Smooth muscle cell (in vitro differentiated cells): ENCODE data around the gene SNRNP35. TPM values are rescaled to one million over a fixed set of nuclear protein-coding genes. Genes with fewer than 3 reads are reported as not detected.

ENCODE experiments used
- DNase-seq: peaks from one replicate; lab custom pipeline; 2025; ENCODE audit not compliant: unreplicated experiment; lab: John Stamatoyannopoulos, UW
- H2AFZ ChIP-seq: fragments of 200-600 bp; sonication (generic); 2 replicates; pipeline ENCODE4 v1.6.0; 2016; ENCODE audit warnings: antibody characterized with exemption, low read depth, mild to moderate bottlenecking
- H3F3A ChIP-seq: fragments of 200-600 bp; sonication (generic); 2 replicates; pipeline ENCODE4 v1.6.0; 2017; ENCODE audit warnings: antibody characterized with exemption, low read depth
- H3K27ac ChIP-seq: fragments of 200-600 bp; sonication (generic); 2 replicates; pipeline ENCODE4 v1.5.1; 2016; ENCODE audit warnings: low read depth, mild to moderate bottlenecking
- H3K27me3 ChIP-seq: fragments of 200-600 bp; sonication (generic); 2 replicates; pipeline ENCODE4 v1.6.1; 2016; ENCODE audit warnings: low read depth, mild to moderate bottlenecking
- H3K36me3 ChIP-seq: fragments of 200-600 bp; sonication (generic); 2 replicates; pipeline ENCODE4 v1.5.1; 2016; ENCODE audit warnings: low read depth
- H3K4me1 ChIP-seq: fragments of 200-600 bp; sonication (generic); 2 replicates; pipeline ENCODE4 v1.5.1; 2016; ENCODE audit warnings: low read depth
- H3K4me2 ChIP-seq: fragments of 200-600 bp; sonication (generic); 2 replicates; pipeline ENCODE4 v1.6.0; 2016; ENCODE audit warnings: mild to moderate bottlenecking
- H3K4me3 ChIP-seq: fragments of 200-600 bp; sonication (generic); 2 replicates; pipeline ENCODE4 v1.5.1; 2016; ENCODE audit warnings: mild to moderate bottlenecking
- H3K79me2 ChIP-seq: fragments of 200-600 bp; sonication (generic); 2 replicates; pipeline ENCODE4 v1.6.0; 2016; ENCODE audit warnings: low read depth, mild to moderate bottlenecking
- H3K9ac ChIP-seq: fragments of 200-600 bp; sonication (generic); 2 replicates; pipeline ENCODE4 v1.6.0; 2016; ENCODE audit warnings: low read depth
- H3K9me3 ChIP-seq: fragments of 200-600 bp; sonication (generic); replicated peaks from 2 replicates; pipeline ENCODE4 v1.5.1; 2016; ENCODE audit warnings: low read depth
- H4K20me1 ChIP-seq: fragments of 200-600 bp; sonication (generic); 2 replicates; pipeline ENCODE4 v1.6.0; 2016; ENCODE audit warnings: low read depth
- CTCF ChIP-seq: fragments of 200-600 bp; sonication (generic); IDR thresholded peaks from 2 replicates; pipeline ENCODE4 v1.5.1; 2017; ENCODE audit warnings: borderline replicate concordance, mild to moderate bottlenecking, antibody characterized with exemption; ENCODE audit not compliant: insufficient read depth, poor library complexity, severe bottlenecking
- WGBS: methylation state at CpG from one replicate; pipeline ENCODE4 v1.1.7; 2016; ENCODE audit warnings: low lambda C conversion rate; 5-methylcytosine and 5-hydroxymethylcytosine counted together
- polyA plus RNA-seq: library from polyadenylated mRNA; unstranded; fragments of >200 nt; fragmentation: Nextera tagmentation; extraction: Ambion mirVana; gene quantifications from 2 replicates; pipeline ENCODE4 v1.2.1, GENCODE V29; 2016
- total RNA-seq: library from RNA; depleted of rRNA; stranded (reverse); fragments of >200 nt; gene quantifications from 2 replicates; pipeline ENCODE4 v1.2.3, GENCODE V29; 2014

Gene SNRNP35
- total and polyA plus RNA-seq, 2 experiments from 2014 or later = 3.8 to 21.7 TPM

GRCh38 chr12:123465084-123465483 lies 7.1 kb downstream of the SNRNP35 start:
- no peak overlapping the region for H3K4me3 ChIP-seq
- no peaks in the 10 kb centered on the region for H3K4me1 ChIP-seq
- H3K27ac ChIP-seq = no peak overlapping the region
- H3F3A ChIP-seq = no peaks in the 10 kb centered on the region
- no peaks in the 10 kb centered on the region for H3K9me3 ChIP-seq
- H2AFZ ChIP-seq = no peak overlapping the region
- H3K79me2 ChIP-seq = peaks cover 17% of the 10 kb centered on the region
- H4K20me1 ChIP-seq = peaks cover 20% of the 10 kb centered on the region
- 95% methylated on average over 4 of the region's 4 CpGs for WGBS
- TF ChIP-seq CTCF = no peak
- DNase-seq = no peak
- no peak overlapping the region for H3K4me2 ChIP-seq
- no peaks in the 10 kb centered on the region for H3K36me3 ChIP-seq
- H3K27me3 ChIP-seq = no peaks in the 10 kb centered on the region
- no peak overlapping the region for H3K9ac ChIP-seq

- 89% methylated on average over 1 of the region's 1 CpG for WGBS
- DNase-seq = no peak
These were observed 10.8 kb downstream of the SNRNP35 start for GRCh38 chr12:123468786-123469185.

GRCh38 chr12:123469978-123470377 lies 12.0 kb downstream of the SNRNP35 start:
- no peak for DNase-seq
- H3K36me3 ChIP-seq = peaks cover 4% of the 10 kb centered on the region
- H4K20me1 ChIP-seq = peaks cover 23% of the 10 kb centered on the region
- H3K79me2 ChIP-seq = peaks cover 5% of the 10 kb centered on the region
- no peaks in the 10 kb centered on the region for H3F3A ChIP-seq
- no peaks in the 10 kb centered on the region for H3K9me3 ChIP-seq
- no peak overlapping the region for H3K9ac ChIP-seq
- no peaks in the 10 kb centered on the region for H3K27me3 ChIP-seq
- H3K4me2 ChIP-seq = no peak overlapping the region
- WGBS = 95% methylated on average over 2 of the region's 2 CpGs
- TF ChIP-seq CTCF = no peak
- no peaks in the 10 kb centered on the region for H3K4me1 ChIP-seq
- no peak overlapping the region for H2AFZ ChIP-seq
- no peak overlapping the region for H3K27ac ChIP-seq
- H3K4me3 ChIP-seq = no peak overlapping the region

More at GRCh38 chr12:123468786-123469185, 10.8 kb downstream of the SNRNP35 start:
- no peaks in the 10 kb centered on the region for H3K9me3 ChIP-seq
- no peaks in the 10 kb centered on the region for H3K4me1 ChIP-seq
- no peaks in the 10 kb centered on the region for H3F3A ChIP-seq
- TF ChIP-seq CTCF = no peak
- H3K27ac ChIP-seq = no peak overlapping the region
- H3K27me3 ChIP-seq = no peaks in the 10 kb centered on the region
- peaks cover 4% of the 10 kb centered on the region for H3K36me3 ChIP-seq
- no peak overlapping the region for H3K4me2 ChIP-seq
- H3K4me3 ChIP-seq = no peak overlapping the region
- H2AFZ ChIP-seq = no peak overlapping the region
- H3K9ac ChIP-seq = no peak overlapping the region
- peaks cover 5% of the 10 kb centered on the region for H3K79me2 ChIP-seq
- H4K20me1 ChIP-seq = peaks cover 20% of the 10 kb centered on the region

DNA sequence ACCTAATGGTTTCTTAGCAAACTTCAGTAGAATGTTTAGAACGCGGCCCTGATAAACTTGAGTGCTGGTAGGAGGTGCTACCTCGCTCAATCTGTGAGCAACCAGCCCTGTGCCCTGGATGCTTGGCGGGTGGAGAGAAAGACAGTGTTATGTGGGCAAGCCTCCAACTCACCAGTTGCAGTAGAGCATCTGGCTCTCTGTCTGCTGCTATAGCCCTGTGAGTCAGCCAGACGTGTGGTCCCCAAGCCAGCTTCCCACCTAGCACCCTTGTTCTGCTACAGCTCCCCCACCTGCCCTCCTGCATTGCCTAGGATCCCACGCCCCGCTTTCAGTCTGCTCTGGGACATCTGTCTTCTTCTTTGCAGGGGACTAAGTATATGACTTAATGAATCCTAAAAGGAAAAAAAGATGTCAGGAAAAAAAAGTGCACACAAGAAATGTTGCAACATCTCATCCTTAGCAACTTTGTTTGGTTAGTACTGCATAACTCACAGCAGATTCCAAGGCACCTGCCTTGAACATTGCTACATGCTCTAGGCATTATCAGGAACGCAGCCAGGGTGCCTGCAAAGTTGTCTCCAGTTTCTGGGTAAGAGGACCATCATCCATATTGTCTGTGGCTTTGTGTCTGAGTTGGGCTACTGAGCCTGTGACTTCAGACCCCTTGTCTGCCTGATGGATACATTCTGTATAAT lies 13.6 kb downstream of the SNRNP35 start:
- no peak for TF ChIP-seq CTCF
- Histone ChIP-seq H3K4me2 (no peak overlapping the region), H3K79me2 (peaks cover 5% of the 10 kb centered on the region), H3K9ac (no peak overlapping the region), H3K36me3 (peaks cover 4% of the 10 kb centered on the region), H4K20me1 (peaks cover 26% of the 10 kb centered on the region), H2AFZ (no peak overlapping the region), H3F3A (no peaks in the 10 kb centered on the region), H3K9me3 (no peaks in the 10 kb centered on the region), H3K4me1 (no peaks in the 10 kb centered on the region), H3K27me3 (no peaks in the 10 kb centered on the region), H3K4me3 (no peak overlapping the region), H3K27ac (no peak overlapping the region)
- 96% methylated on average over 8 of the region's 8 CpGs for WGBS
- DNase-seq = no peak
